Activated CD4-positive, alpha-beta T cell treated with anti-CD3 and anti-CD28 coated beads for 48 hours (primary cell): ENCODE data around the gene SETD3.
"Not testable (repeated sequence)": the region's sequence is repeated elsewhere in the genome, so short reads cannot be mapped to it uniquely, and the experiment has no call there.

Source experiments
- DNase-seq: peaks from one replicate; pipeline ENCODE4 v3.0.0-alpha.2; 2020

SETD3 gene

GRCh38 chr14:99354166-99354875, 126.3 kb downstream of the SETD3 start:
- no peak for DNase-seq

DNA sequence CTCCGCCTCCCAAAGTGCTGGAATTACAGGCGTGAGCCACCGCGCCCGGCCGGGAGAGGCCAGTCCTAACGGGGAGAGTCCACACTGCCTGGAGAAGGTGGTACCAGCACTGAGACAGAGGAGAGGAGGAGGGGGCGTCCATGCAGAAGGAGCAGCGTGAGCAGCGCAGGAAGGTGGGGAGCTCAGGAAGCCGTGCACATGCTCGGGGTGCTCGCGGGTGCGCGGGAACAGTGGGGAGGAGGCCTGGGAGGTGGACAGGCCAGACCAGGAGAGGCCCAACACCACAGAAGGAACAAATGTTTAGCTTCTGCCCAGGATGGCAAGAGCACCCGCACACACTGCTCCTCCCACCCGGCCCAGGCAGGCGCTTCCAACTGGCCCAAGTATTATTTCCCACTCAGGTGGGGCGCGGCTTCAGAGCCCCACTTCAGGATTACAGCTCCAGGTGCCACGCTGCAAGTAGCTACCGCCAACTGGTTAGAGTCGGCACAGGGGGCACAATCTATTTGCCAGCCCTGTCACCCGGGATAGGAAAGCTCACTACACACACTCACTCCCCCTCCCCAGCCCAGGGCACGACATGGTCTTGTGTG, 127.9 kb downstream of the SETD3 start:
- DNase-seq: no peak

DNA sequence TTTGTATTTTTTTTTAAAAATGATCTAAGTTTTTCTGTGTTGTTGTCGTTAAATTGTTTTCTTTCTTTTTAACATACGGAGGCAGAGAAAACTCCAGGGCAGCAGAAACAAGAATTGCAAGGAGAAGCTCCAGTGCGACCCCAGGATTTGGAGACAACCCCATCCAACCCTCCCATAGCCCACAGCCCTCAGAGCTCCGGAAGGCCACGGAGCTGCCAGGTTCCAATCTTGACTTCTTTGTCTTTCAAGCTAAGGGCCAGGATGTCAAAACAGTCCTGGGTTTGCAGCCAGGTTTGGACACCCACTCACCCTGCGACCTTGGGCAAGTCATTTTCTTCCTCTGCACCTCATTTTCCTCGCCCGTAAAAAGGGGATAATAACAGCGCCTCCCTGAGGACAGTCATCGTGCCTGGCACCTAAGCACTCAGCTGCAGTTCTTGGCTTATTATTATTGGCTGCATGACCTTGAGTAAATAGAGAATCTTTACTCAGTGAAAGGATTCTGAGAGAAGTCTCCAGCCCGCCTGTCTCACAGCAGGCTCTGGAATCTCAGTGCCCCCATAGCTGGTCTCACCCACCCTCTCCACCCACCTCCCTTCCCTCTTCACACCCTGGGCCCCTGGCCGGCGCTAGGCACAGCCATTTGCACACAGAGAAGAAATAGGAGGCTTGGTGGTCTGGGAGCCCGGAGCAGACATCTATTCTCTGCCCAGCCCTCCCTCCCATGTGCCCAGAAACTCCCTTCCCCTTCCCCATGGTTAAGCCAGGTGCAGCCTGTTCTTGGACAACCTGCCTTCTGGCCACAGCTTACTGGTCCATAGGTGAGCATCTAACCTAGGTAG, 129.3 kb downstream of the SETD3 start:
- no peak for DNase-seq

- no peak for DNase-seq
Observed at GRCh38 chr14:99350751-99351150, 129.9 kb downstream of the SETD3 start.

- DNase-seq: no peak
Observed at GRCh38 chr14:99349721-99350495, 130.8 kb downstream of the SETD3 start.

DNA sequence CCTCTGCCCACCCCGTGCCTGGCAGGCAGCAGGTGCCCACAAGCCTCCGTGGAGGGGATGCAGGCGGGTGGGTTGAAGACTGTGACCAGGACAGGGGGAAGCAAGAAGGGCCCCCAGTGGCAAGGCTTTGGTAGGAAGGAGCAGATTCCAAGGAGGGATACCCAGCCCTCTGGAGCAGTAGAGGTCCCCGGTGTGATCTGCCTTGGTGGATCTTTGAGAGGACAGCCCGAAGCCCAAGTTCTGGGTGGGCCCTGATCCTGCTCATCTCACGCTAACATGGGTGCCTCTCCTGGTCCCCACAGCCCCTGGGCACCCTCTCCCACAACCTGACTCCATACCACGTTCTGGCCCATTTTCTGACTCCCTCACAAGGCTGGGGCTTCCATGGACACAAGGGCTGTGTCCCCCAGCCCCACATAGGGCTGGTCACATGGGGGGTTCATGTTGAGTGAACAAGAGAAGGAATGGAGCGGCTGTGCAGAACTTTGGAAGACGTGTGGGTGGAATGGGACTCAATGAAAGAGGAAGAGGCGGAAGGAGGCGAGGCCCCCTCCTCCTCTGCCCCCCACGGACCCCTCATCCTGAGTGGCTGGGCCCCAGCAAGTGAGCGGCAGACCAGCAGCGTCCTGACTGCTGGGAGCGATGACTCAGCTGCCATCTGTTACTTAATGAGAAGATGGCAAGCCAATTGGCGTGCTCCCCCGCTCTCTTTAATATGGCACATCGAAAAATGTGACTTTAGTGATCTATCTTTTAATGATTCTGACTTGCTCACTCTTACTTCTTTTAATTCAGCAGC, 131.6 kb downstream of the SETD3 start:
- no peak for DNase-seq

- DNase-seq: not testable (repeated sequence)
Observed at GRCh38 chr14:99348231-99348630, 132.4 kb downstream of the SETD3 start.
